ENCODE data around the gene USP37.
"Not testable (repeated sequence)": the region's sequence is repeated elsewhere in the genome, so short reads cannot be mapped to it uniquely, and the experiment has no call there.

Gene USP37

DNA sequence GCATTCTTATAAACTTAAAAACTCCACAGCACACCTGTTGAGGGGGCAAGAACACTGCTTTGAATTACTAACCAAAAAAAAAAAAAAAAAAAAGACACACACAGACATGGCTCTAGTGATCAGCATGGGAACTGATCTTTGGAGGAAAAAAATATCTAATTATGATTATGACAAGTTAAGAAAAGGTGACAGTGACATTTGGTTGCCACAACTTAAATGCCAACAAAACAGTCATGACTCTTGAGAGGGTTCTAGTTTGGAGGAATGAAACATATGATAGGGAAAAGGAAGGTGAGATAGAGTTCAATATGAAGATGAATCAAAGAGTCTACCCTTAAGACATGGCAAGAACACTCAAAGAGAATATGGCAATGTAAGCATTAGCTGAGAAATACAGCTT, 20.6 kb downstream of the USP37 start:
- no peak for DNase-seq

DNA sequence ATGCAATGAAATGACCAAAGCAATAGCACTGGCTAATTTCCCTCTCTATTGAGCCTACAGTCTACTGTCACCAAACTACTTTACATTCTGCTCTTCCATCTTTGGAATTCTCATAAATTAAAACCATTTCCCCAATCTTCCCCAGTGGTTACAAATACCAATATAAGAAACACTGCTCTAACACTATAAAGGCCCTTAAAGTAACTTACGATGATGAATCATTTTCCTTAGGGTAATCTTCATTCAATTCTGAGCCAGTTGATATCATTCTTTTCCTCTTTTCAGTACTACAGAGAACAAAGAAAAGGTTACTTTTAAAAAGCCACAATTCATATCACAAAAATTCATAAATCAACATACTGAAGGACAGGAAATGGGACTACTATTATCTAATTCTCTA, 22.1 kb downstream of the USP37 start:
- no peak for DNase-seq

DNA sequence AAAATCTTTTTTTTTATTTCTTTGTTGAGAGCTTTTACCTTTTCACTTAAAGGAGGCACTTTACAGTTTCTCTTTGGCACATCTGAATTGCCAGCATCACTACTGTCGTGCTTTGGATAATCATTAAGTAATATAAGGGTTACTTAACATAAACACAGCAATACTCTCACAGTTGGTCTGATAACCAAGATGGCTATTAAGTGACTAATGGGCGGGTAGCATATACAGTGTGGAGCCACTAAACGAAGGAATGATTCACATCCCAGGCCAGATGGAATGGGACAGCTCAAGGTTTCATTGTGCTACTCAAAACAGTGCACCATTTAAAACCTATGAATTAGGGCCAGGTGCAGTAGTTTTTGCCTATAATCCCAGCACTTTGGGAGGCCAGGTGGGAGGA, 28.1 kb downstream of the USP37 start:
- DNase-seq = no peak

DNA sequence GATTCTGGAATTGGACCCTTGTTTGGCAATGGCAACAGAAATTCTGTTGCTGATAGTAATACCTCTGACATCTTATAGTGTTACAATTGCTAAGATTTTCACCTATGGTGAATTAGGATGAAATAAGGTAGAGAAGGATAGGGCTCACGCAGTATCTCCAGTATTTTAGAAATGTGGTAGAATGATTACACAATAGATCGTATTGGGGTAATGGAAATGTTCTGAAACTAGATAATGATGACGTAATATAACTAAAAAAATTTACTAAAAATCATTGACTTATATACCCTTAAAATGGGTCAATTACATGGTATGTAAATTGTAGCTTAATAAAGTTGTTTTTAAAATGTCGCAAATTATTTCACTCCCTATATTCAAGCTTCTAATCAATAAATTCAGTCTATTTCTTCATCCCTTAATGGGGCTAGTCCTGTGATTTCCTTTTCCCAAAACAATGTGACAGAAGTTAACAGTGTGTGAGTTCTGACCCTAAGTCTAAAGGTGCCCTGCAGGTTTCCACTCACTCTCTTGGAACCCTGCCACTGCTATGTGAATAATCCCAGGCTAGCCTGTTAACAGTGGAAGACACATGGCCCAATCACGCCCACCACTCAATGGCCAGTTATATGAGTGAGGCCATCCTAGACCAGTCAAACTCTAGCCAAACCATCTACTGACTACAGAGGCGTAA, 31.2 kb downstream of the USP37 start:
- DNase-seq = no peak

DNA sequence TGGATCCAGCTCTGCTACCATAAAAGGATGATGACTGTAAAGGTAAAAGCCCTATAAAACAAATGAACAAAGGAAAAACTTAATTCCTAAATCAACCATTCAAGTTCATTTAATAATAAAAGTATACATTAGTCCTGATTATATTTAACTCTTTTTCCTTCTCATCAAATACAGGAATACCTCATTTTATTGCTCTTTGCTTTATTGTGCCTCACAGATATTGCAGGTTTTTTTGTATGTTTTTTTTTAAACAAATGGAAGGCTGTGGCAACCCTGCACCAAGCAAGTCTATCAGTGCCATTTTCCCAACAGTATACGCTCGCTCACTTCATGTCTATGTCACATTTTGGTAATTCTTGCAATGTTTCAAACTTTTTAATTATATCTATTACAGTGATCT, 38.2 kb downstream of the USP37 start:
- DNase-seq = no peak

DNA sequence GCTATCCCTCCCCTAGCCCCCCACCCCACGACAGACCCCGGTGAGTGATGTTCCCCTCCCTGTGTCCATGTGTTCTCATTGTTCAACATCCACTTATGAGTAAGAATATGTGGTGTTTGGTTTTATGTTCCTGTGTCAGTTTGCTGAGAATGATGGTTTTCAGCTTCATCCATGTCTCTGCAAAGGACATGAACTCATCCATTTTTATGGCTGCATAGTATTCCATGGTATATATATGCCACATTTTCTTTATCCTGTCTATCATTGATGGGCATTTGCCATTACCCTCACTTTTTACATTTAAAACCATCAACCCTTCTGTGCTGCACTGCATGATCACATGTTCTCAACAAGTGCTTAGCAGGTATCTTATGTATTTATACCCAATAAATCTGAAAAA, 39.7 kb downstream of the USP37 start:
- DNase-seq = not testable (repeated sequence)

DNA sequence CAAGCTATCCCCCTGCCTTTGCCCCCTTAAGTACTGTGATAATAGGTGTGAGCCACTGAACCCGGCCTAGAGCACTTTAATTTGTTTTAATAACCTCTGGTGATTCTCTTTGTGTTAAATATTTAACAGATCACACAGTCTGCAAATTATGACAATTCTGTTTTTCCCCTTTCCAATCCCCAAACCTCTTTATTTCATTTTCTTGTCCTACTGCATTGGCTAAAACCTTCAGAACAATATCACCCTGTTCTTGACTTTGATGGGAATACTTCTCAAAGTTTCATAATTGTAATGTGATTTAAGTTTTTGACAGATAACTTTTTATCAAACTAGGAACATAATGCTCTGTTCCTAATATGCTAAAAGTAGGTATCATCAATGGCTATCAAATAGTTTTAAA, 44.5 kb downstream of the USP37 start:
- DNase-seq = no peak

DNA sequence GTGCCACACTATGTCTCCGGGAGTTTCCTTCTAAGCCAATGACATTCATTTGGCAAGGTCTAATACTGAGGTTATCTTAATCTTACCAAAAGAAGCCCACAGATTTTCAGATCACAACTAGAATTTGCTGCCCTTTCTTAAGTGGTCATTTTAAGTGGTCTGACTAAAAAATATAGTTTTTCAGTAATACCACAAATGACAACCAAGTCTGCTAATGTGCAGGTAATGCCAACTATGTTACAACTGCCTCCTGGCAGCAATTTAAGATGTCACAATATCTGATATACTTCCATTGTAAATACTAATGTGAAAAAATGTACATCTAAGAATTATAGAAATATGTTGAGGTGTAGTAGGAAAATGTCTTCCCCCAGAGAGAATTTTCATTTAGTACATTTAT, 49.3 kb downstream of the USP37 start:
- DNase-seq = no peak

DNA sequence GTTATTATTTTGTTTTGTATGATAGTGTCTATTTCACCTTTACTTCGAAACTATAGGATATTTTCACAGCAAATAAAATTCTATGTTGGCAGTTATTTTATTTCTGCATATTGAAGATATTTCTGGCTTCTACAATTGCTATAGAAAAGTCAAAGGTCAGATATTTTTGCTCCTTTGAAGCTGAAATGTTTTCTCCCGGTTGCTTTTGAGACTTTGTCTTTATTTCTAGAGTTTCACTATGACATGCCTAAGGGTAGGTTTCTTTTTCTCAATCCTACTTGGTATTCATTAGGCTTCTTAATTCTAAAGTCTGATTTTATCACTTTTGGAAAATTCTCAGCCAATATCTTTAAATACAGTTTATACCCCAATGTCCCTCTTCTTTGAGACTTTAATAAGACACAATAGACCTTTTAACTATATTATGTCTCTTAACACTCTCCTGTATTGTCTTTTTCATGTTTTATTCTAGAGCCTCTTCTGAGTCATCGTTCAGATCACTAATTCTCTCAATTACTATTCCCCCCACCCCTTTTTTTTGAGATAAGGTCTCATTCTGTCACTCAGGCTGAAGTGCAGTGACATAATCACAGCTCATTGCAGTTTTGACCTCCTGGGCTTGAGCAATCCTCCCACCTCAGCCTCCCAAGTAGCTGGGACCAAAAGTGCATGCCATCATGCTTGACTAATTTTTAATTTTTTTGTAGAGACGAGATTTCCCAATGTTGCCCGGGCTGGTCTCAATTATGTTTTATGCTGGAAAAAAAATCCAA, 50.5 kb downstream of the USP37 start:
- DNase-seq = no peak

DNA sequence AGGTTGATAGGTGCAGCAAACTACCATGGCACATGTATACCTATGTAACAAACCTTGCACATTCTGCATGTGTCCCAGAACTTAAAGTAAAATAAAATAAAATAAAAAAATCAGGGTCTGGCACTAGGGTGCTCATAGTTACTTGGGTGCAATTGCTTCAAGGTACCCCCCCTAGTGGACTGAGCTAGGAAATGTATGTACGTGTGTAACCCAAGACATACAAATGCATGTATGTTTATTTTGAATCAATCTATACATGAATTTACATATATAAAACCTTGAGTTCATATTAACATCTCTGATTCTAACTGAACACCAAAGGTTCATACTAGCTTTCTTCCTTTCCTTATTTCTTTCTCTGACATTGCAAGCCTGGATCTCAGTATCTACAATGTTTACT, 51.5 kb downstream of the USP37 start:
- DNase-seq = no peak

DNA sequence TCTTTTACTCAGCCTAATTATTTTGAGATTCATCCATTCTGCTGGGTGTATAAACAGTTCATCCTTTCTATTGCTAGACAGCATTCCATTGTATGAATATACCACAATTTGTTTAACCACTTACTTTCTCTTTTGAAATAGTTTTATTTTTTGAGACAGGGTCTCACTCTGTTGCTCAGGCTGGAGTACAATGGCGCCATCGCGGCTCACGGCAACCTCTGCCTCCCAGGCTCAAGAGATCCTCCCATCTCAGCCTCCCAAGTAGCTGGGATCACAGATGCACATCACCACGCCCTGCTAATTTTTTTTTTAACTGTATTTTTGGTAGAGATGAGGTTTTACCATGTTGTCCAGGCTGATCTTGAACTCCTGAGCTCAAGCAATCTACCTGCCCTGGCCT, 54.5 kb downstream of the USP37 start:
- DNase-seq = no peak

DNA sequence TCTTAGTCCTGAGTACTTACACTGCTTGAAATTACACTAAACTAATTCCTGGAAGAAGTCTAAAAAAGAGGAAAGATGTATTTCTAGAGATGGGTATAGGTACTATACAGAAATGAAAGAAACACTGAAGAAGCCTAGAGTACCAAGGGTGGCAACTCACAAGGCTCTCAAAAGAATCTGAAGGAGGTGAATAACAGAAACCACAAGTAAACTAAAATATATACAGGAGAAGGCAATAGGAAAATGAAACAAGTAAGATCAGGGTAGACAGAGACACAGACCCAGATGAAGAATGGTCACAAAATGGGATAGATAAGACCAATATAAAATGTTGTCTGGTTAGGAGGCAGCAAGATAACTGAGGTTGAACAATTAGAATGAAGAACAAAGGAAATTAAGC, 59.9 kb downstream of the USP37 start:
- no peak for DNase-seq

DNA sequence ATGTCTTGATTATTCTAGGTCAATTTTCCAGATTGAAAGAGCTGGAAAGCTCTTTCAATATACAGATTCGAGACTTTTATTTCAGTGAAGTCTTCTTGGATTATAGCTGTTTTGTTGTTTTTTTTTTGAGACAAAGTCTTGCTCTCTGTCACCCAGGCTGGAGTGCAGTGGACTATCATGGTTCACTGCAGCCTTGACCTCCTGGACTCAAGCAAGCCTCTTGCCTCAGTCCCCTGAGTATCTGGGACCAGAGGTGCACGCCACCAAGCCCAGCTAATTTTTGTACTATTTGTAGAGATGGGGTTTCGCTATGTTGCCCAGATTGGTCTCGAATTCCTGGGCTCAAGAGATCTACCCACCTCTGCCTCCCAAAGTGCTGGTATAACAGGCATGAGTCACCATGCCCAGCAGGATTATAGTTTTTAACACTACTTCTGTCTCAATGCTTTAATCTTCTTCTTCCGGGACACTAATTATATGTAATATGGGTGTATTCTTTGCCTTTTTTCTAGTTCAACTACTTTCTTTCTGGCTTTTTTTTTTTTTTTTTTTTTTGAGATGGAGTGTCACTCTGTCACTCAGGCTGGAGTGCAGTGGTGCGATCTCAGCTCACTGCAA, 62.3 kb downstream of the USP37 start:
- no peak for DNase-seq

DNA sequence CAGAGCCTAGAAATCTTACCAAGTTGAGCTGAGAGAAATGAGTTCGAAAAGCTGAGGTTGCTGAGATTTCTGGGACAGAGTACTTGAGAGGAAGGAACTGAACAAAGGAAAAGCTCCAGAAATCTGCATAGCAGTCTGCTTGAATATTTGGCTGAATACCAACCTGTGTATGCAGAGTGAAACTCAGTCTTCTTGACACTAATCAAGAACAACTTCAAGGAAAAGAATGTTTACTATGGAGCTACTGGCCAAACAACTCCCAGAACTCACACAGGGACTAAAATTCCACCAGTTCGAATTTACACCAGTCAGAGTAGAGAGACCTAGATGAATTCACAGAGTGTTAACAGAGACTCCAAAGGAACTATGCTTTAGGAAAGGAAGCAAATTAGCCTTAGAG, 66.5 kb downstream of the USP37 start:
- no peak for DNase-seq

DNA sequence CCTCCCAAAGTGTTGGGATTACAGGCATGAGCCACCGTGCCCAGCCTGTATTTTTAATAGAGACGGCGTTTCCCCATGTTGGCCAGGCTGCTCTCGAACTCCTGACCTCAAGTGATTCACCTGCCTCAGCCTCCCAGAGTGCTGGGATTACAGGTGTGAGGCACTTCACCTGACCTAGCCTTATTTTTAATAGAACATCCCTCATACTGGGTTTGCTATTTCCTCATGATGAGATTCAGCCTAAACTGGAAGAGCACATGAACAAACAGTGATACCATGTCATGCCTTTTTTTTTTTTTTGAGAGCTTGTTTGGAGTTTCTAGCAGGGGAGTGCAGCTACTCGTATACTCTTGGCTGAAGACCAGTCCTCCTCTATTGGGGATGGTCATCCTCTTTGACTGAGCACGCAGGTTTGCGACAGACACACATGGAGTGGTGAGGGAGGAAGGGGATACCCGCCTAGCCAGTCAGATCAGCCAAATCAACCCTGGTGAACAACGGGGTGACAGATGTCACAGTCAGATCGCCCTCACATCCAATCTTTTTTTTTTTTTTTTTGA, 67.6 kb downstream of the USP37 start:
- DNase-seq = no peak

DNA sequence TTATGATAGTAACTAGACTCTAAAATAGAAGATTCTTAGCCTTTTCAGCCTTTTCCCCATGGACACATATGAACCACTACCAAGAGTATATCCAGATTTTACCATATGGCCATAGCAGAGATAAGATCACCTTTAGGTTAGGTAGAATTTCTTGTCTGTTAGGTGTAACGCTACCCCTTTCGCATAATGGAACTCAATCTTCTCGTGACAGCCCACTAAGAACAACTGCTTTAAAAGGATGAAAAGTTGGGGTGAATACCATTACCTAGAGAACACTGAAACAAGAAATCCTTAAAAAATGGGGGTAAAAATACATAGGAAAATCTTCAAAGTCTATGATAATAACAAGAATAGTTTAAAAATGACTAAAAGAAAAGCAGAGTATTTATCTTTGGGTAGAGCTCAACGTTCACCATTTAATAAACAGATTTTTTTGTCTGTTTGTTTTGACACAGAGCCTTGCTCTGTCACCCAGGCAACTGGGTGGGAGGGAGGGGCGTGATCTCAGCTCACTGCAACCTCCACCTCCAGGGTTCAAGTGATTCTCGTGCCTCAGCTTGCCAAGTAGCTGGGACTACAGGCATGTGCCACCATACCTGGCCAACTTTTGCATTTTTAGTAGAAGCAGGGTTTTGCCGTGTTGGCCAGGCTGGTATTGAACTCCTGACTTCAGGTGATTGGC, 82.0 kb downstream of the USP37 start:
- DNase-seq = no peak

DNA sequence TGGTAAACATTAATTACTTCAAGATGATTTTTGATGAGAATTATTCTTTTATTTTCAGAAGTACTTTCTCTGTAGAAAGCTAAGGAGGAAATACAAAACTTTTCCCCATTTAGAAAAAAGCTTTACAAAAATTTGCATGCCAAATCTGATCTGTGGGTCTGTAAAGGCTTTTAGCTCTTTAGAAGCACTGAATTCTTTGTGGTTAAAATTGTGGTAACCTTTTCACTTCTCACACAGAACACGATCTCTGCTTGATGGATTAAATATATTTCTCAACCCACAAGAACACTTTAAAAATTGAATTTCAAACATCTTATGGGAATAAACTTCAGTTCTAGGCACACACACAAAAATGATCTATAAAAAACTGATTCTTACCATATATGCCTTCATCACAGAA, 85.5 kb downstream of the USP37 start:
- no peak for DNase-seq

DNA sequence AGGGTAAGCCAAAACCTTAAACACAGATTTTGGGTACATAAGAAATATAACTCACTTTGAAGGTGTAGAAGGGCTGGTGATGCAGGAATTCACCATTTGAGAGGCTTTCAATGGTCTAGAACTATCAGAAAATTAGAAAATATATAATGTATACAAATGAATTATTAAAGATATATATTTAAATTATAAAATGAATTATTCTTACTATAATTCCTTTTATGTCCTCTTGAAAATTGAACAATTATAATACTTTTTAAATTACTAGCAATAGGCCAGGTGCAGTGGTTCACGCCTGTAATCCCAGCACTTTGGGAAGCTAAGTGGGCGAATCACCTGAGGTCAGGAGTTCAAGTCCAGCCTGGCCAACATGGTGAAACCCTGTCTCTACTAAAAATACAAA, 88.6 kb downstream of the USP37 start:
- no peak for DNase-seq

DNA sequence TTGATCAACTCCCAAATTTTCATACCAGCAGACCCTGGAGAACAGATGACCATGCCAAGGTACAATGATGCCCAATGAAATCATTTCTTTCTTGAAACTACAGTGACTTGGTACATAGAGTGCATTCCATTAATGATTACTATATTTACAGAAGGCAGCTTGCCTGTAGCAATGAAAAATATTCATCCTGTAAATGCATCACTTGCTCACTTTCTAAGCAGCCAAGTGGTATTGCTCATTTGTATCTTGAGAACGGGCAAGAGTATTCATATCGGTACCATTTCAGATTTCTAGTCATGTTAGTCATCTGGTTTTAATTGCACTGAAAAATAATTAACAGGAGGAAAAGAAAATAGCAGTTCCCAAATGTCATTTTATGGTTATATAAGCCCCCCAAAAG, 89.6 kb downstream of the USP37 start:
- no peak for DNase-seq

DNA sequence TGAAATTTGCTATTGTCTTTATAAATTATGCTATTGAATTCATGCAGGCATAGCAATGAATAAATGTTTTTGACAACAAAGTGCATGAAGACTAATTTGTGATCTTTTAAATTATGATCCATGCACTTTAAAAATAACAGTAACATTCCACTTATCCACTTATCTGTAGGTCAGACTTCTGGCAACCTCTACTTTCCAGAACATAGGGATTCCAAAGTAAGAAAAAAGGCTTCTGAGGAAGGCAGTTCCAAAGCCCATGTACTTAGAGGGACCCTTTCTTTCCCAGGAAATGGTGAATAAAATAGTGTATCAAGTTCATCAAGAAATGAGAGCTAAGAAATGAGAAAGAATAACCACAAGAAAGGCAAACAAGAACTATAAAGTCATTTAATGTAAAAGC, 90.9 kb downstream of the USP37 start:
- DNase-seq = no peak

DNA sequence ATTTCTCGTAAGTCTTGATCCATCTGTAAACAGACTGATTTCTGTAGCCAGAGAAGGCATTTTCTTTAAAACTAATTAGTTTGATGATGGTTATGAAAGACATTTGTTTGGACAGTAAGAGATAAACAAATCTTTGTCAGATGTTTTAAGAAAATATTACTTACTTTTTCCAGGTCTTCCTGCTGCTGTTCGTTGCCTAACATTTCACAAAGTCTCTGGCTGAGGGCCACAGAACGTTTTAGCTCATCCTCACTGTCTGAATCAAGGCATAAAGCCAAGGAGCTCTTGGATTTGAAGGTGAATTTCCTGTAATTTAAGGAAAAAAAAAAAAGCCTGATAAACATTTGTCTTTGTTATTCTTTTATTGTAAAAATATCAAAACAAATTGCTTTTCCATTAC, 91.5 kb downstream of the USP37 start:
- no peak for DNase-seq

DNA sequence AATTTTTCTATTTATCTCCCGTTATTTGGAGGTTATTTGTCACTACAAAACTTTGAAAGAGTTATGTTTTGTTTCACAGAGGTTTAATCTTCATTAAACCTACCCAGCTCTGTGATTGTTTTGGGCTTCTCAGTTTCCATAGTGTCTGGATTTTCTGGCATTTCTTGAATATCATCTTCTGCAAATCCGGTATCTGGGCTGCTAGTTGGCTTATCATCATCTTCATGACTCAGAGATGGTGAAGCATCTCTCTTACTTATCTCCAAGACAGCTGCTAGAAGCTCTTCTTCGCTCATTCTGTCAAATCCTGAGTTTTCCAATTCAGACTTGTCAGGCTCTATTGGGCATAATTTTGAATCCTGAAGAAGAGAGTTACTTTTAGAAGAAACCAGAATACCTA, 93.6 kb downstream of the USP37 start:
- no peak for DNase-seq

DNA sequence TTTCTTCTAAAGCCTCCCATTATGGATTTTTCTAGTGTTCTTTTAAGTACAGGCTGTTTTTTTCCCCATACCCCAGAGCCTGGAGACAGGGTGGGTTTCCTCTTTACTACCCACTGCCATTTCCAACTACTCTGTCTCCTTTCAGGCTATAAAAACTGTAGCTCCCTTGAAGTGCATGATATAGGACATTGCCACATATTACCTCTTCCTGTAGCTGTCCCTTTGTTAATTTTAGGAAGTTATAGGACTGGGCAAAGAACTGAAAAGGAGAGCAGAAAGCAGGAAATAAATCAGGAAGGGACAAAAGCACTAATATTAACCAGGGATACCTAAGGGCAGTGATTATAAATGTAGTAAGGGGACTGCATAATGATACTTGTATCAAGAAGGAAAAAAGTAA, 95.2 kb downstream of the USP37 start:
- no peak for DNase-seq

DNA sequence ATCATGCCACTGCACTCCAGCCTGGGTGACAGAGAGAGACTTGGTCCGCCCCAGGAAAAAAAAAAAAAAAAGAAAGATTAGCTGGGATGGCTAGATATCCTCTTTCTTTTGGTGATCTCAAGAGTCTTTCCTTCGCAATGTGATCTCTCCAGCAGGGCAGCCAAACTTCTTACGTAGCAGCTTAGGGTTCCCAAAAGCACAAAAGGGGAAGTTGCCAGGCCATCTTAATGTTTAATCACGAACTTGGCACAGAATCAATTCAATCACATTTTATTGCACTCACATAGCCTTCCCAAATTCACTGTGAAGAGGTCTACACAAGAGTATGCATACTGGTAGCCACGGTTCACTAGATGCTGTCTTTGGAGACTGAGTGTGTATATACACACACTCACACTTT, 96.2 kb downstream of the USP37 start:
- DNase-seq = no peak

All from stimulated activated CD4-positive, alpha-beta T cell treated with anti-CD3 and anti-CD28 coated beads, Interleukin-12 subunit alpha, Interleukin-12 subunit beta, amount 100 ng/mL, for 4 hours (primary cell).